GM13977 (cell line): ENCODE data around the gene EPPIN.

Experiments
- DNase-seq: peaks from one replicate; pipeline ENCODE4 v3.0.0; 2012; ENCODE audit warnings: low spot score
- CTCF ChIP-seq: IDR thresholded peaks from 2 replicates; pipeline ENCODE4 v1.5.1; 2012; ENCODE audit warnings: mild to moderate bottlenecking, control low read depth; ENCODE audit not compliant: insufficient read depth; ENCODE audit errors: extremely low read depth, missing control alignments
- in situ Hi-C: fragments of 300-500 bp; cut with MboI; formaldehyde crosslinking; loops from one replicate; pipeline ENCODE4 v1.12.0; 2022; ENCODE audit warnings: low sequenced_read_pairs, low pct_unique_long_range_greater_than_20kb, mixed read lengths, inconsistent platforms; ENCODE audit not compliant: unreplicated experiment

The EPPIN gene

GRCh38 chr20:45503403-45503802 is 43.8 kb downstream of the EPPIN start:
- TF ChIP-seq CTCF, result no peak
- in situ Hi-C loops, result no loop called here
- no peak for DNase-seq

- DNase-seq, result no peak
- in situ Hi-C loops, result no loop called here
- TF ChIP-seq CTCF, result no peak
These were observed 44.6 kb downstream of the EPPIN start for GRCh38 chr20:45502561-45502960.

- no peak for DNase-seq
- in situ Hi-C loops, result no loop called here
- TF ChIP-seq CTCF, result no peak
These were observed 45.6 kb downstream of the EPPIN start for GRCh38 chr20:45501600-45501999.

- DNase-seq, result no peak
- TF ChIP-seq CTCF, result no peak
- in situ Hi-C loops, result no loop called here
These were observed 47.2 kb downstream of the EPPIN start for GRCh38 chr20:45500022-45500421.

- in situ Hi-C loops, result no loop called here
- DNase-seq, result no peak
- TF ChIP-seq CTCF, result no peak
These were observed 49.2 kb downstream of the EPPIN start for GRCh38 chr20:45497971-45498494.

GRCh38 chr20:45496166-45496565 is 51.0 kb downstream of the EPPIN start:
- TF ChIP-seq CTCF, result no peak
- no peak for DNase-seq
- in situ Hi-C loops, result no loop called here

- DNase-seq, result no peak
- in situ Hi-C loops, result no loop called here
- no peak for TF ChIP-seq CTCF
These were observed 51.7 kb downstream of the EPPIN start for GRCh38 chr20:45495501-45495941.
